MM.1S (cell line): ENCODE measurements around the gene LBR.
A peak's percentile ranks its signal among the peaks of the same experiment; 100 is the strongest.

Source experiments
- DNase-seq: peaks from one replicate; pipeline ENCODE4 v3.0.0-alpha.2; 2015
- H2AFZ ChIP-seq: fragments of 300-600 bp; sonication (generic); 2 replicates; pipeline ENCODE4 v1.6.0; 2016; ENCODE audit warnings: antibody characterized with exemption, low read length
- H3F3A ChIP-seq: fragments of 300-600 bp; sonication (generic); 2 replicates; pipeline ENCODE4 v1.6.1; 2016; ENCODE audit warnings: mild to moderate bottlenecking, antibody characterized with exemption, low read length, moderate library complexity, mixed read lengths; ENCODE audit not compliant: insufficient read depth
- H3K27ac ChIP-seq: fragments of 300-600 bp; sonication (generic); 2 replicates; pipeline ENCODE4 v1.5.1; 2016; ENCODE audit warnings: mild to moderate bottlenecking, low read length
- H3K27me3 ChIP-seq: fragments of 300-600 bp; sonication (generic); replicated peaks from 2 replicates; pipeline ENCODE4 v1.6.0; 2016; ENCODE audit warnings: low read length; ENCODE audit not compliant: insufficient read depth
- H3K36me3 ChIP-seq: fragments of 300-600 bp; sonication (generic); replicated peaks from 2 replicates; pipeline ENCODE4 v1.6.1; 2016; ENCODE audit warnings: mild to moderate bottlenecking, low read length, mixed read lengths; ENCODE audit not compliant: insufficient read depth
- H3K4me1 ChIP-seq: fragments of 300-600 bp; sonication (generic); 2 replicates; pipeline ENCODE4 v1.6.1; 2016; ENCODE audit warnings: low read length, mixed read lengths
- H3K4me2 ChIP-seq: fragments of 300-600 bp; sonication (generic); 2 replicates; pipeline ENCODE4 v1.6.0; 2016; ENCODE audit warnings: low read depth, low read length
- H3K4me3 ChIP-seq: fragments of 300-600 bp; sonication (generic); 2 replicates; pipeline ENCODE4 v1.5.1; 2016; ENCODE audit warnings: low read length, mixed read lengths
- H3K79me2 ChIP-seq: fragments of 300-600 bp; sonication (generic); 2 replicates; pipeline ENCODE4 v1.6.1; 2016; ENCODE audit warnings: mixed run types, low read length, mixed read lengths
- H3K9ac ChIP-seq: fragments of 300-600 bp; sonication (generic); 2 replicates; pipeline ENCODE4 v1.6.1; 2016; ENCODE audit warnings: low read length, mixed read lengths
- H3K9me2 ChIP-seq: fragments of 300-600 bp; sonication (generic); replicated peaks from 2 replicates; pipeline ENCODE4 v1.6.1; 2016; ENCODE audit warnings: mild to moderate bottlenecking, low read length, mixed read lengths; ENCODE audit not compliant: insufficient read depth
- H3K9me3 ChIP-seq: fragments of 300-600 bp; sonication (generic); replicated peaks from 2 replicates; pipeline ENCODE4 v1.6.1; 2016; ENCODE audit warnings: mild to moderate bottlenecking, low read length, mixed read lengths; ENCODE audit not compliant: insufficient read depth
- H4K20me1 ChIP-seq: fragments of 300-600 bp; sonication (generic); 2 replicates; pipeline ENCODE4 v1.6.1; 2016; ENCODE audit warnings: mild to moderate bottlenecking, low read length, moderate library complexity, mixed read lengths; ENCODE audit not compliant: insufficient read depth
- EZH2 ChIP-seq: fragments of 300-600 bp; sonication (generic); optimal IDR thresholded peaks from 2 replicates; pipeline ENCODE3; 2017; ENCODE audit warnings: low read depth, mild to moderate bottlenecking, antibody characterized with exemption, low read length, mixed read lengths
- EZH2phosphoT487 ChIP-seq: fragments of 300-600 bp; sonication (generic); IDR thresholded peaks from 2 replicates; pipeline ENCODE4 v1.6.1; 2018; ENCODE audit warnings: antibody characterized with exemption, low read length
- TF ChIP-seq, protein P1 (sequence below): fragments of 300-600 bp; sonication (generic); IDR thresholded peaks from 2 replicates; pipeline ENCODE4 v1.5.1; 2016; ENCODE audit warnings: antibody characterized with exemption, low read length, mixed read lengths

The LBR gene

DNA sequence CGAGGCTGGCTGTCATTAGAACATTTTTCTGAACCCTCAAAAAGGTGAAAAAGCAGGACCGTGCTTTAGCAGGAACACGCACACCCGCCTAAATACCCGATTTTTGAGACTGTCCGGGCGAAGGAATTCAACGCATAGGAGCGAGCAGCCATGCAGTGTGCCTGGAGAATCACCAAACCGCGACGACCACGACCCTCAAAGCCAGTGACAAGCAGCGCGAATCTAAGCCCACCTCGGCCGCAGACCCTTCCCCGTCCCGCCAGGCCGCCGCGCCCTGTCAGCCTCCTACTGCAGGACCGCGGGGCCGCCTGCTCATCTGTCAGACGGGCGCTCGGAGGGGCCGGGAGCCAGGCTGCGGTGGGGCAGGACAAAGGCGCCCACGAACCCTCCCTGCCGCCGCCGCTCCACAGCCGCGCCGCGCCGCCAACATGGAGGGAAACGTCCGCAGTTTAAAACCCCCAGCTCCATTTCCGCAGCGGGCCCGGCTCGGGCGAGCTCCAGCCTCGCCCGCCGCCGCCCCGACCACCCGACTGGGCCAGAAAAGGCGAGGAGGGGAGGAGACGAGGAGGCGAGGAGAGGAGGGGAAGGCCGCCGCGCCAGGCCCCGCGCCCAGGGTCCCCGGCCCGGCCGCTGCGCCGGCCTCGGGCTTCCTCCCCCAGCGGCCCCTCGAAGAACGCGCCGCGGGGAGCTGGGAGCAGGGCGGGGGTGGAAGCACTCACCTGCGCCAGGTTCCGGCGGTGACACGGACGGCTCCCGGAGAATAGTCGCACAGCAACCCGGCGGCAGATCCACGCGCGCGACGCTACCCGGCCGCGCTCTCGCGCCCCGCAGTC, at the start of gene LBR:
LBR (minus strand) TSS at position 804 of the 833 bp plus-strand sequence. CDS start 3,963 bp downstream, outside the sequence.
- H2AFZ ChIP-seq = peak within 1 kb of the TSS; percentile 90
- DNase-seq = no peak

DNA sequence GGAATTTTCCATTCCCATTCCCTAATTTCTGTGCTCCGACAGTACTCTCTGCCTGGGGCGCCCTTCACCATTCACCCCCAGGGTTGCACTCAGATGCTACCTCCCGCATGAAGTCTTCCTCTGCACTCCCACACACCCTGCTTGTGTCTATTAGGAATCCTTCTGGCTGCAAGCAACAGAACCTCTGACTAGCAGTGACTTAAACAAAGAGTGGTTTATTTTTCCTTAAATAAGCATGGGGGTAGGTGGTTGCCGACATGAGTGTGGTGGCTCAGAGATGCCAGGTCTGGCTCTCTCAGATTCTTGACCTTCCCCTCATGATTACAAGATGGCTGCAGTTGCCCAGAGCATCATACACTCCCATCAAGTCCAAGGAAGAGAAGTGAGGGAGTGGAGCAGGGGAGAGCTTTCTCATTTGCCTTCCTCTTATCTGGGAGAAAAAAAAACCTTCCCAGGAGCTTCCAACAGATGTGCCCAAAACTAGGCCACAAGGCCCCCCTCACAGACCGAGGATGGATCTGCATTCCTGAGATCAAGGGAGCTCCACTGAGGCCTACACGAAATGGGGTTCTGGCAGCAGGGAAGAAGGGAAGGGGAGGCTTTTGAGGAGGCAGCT, 49.6 kb upstream of the LBR start:
- no peak overlapping the region for H2AFZ ChIP-seq

More for the DNA sequence above, at the start of gene LBR:
- peak within 1 kb of the TSS; percentile 92 for H3K27ac ChIP-seq
- peaks cover 23% of the 10 kb centered on the region for H3F3A ChIP-seq
- peak within 1 kb of the TSS; percentile 83 for H3K4me2 ChIP-seq
- H3K36me3 ChIP-seq = peaks cover under 1% of the 10 kb centered on the region; the same call in 1 of the 2 replicates
- H4K20me1 ChIP-seq = peaks cover 35% of the 10 kb centered on the region
- H3K9ac ChIP-seq = peak within 1 kb of the TSS; percentile 90
- H3K9me2 ChIP-seq = no peaks in the 10 kb centered on the region
- no peaks in the 10 kb centered on the region for H3K9me3 ChIP-seq
- H3K27me3 ChIP-seq = no peaks in the 10 kb centered on the region
- H3K79me2 ChIP-seq = peaks cover 55% of the 10 kb centered on the region
- peaks cover 27% of the 10 kb centered on the region for H3K4me1 ChIP-seq
- TF ChIP-seq, protein P1, sequence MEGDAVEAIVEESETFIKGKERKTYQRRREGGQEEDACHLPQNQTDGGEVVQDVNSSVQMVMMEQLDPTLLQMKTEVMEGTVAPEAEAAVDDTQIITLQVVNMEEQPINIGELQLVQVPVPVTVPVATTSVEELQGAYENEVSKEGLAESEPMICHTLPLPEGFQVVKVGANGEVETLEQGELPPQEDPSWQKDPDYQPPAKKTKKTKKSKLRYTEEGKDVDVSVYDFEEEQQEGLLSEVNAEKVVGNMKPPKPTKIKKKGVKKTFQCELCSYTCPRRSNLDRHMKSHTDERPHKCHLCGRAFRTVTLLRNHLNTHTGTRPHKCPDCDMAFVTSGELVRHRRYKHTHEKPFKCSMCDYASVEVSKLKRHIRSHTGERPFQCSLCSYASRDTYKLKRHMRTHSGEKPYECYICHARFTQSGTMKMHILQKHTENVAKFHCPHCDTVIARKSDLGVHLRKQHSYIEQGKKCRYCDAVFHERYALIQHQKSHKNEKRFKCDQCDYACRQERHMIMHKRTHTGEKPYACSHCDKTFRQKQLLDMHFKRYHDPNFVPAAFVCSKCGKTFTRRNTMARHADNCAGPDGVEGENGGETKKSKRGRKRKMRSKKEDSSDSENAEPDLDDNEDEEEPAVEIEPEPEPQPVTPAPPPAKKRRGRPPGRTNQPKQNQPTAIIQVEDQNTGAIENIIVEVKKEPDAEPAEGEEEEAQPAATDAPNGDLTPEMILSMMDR = no peak
- TF ChIP-seq EZH2phosphoT487 = no peak
- TF ChIP-seq EZH2 = no peak
- H3K4me3 ChIP-seq = peak within 1 kb of the TSS; percentile 98

DNA sequence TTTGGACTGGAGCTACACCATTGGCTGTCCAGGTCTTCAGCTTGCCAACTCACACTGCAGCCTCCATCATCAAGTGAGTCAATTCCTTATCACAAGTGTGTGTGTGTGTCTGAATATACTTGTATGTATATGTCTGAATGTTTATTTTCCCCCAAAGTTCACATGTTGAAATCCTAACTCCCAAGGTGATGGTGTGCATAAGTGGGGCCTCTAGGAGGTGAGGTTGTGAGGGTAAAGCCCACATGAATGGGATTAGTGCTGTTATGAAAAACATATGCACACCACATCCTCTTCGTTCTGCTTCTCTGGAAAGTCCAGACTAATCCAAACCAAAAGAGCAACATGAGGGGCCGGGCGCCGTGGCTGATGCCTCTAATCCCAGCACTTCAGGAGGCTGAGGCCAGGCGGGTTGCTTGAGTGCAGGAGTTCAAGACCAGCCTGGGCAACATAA, 48.7 kb upstream of the LBR start:
- H3K9ac ChIP-seq = no peak overlapping the region
- no peak for TF ChIP-seq EZH2phosphoT487
- no peak for TF ChIP-seq EZH2
- TF ChIP-seq, protein P1 = no peak
- peaks cover 10% of the 10 kb centered on the region for H3K4me1 ChIP-seq

More for the DNA sequence above, 49.6 kb upstream of the LBR start:
- no peaks in the 10 kb centered on the region for H3K27me3 ChIP-seq
- no peaks in the 10 kb centered on the region for H3K9me2 ChIP-seq
- no peak overlapping the region for H3K9ac ChIP-seq
- H3F3A ChIP-seq = no peaks in the 10 kb centered on the region
- no peaks in the 10 kb centered on the region for H3K9me3 ChIP-seq
- no peak overlapping the region for H3K4me3 ChIP-seq
- H3K27ac ChIP-seq = no peak overlapping the region
- H3K79me2 ChIP-seq = no peaks in the 10 kb centered on the region
- no peak overlapping the region for H3K4me2 ChIP-seq
- H3K4me1 ChIP-seq = peaks cover 10% of the 10 kb centered on the region
- TF ChIP-seq, protein P1 = no peak
- no peak for TF ChIP-seq EZH2phosphoT487
- TF ChIP-seq EZH2 = no peak
- H4K20me1 ChIP-seq = no peaks in the 10 kb centered on the region
- DNase-seq = no peak
- no peaks in the 10 kb centered on the region for H3K36me3 ChIP-seq

More for the DNA sequence above, 48.7 kb upstream of the LBR start:
- H3K9me2 ChIP-seq = no peaks in the 10 kb centered on the region
- no peaks in the 10 kb centered on the region for H3K79me2 ChIP-seq
- H3K4me3 ChIP-seq = no peak overlapping the region
- H3K4me2 ChIP-seq = no peak overlapping the region
- H4K20me1 ChIP-seq = no peaks in the 10 kb centered on the region
- DNase-seq = no peak
- H2AFZ ChIP-seq = no peak overlapping the region
- H3F3A ChIP-seq = no peaks in the 10 kb centered on the region
- no peaks in the 10 kb centered on the region for H3K9me3 ChIP-seq
- no peaks in the 10 kb centered on the region for H3K27me3 ChIP-seq
- H3K36me3 ChIP-seq = no peaks in the 10 kb centered on the region
- H3K27ac ChIP-seq = no peak overlapping the region
